SIG-M5 treated with dmso at 0.1 percent for 504 hours (cell line): ENCODE measurements around the gene LCN1.
"Not testable (repeated sequence)": the region's sequence is repeated elsewhere in the genome, so short reads cannot be mapped to it uniquely, and the experiment has no call there.

Experiments used
- DNase-seq: peaks from one replicate; lab custom pipeline; 2025; ENCODE audit not compliant: unreplicated experiment; lab: John Stamatoyannopoulos, UW

LCN1 gene

GRCh38 chr9:135522137-135522877 is 1.1 kb downstream of the LCN1 start:
- DNase-seq: no peak

- DNase-seq: no peak
Measured at GRCh38 chr9:135522931-135523330, 1.7 kb downstream of the LCN1 start.

GRCh38 chr9:135523521-135524129 is 2.4 kb downstream of the LCN1 start:
- DNase-seq: no peak

GRCh38 chr9:135524130-135524861 is 3.1 kb downstream of the LCN1 start:
- no peak for DNase-seq

GRCh38 chr9:135525241-135526088 is 4.2 kb downstream of the LCN1 start:
- no peak for DNase-seq

- DNase-seq: no peak
Measured at GRCh38 chr9:135526089-135526729, 5.0 kb downstream of the LCN1 start.

- no peak for DNase-seq
Measured at GRCh38 chr9:135526730-135527571, 5.7 kb downstream of the LCN1 start.

GRCh38 chr9:135528842-135529435 is 7.7 kb downstream of the LCN1 start:
- DNase-seq: not testable (repeated sequence)

GRCh38 chr9:135530146-135530545 is 8.9 kb downstream of the LCN1 start:
- no peak for DNase-seq

- DNase-seq: no peak
Measured at GRCh38 chr9:135531096-135531495, 9.9 kb downstream of the LCN1 start.

GRCh38 chr9:135533113-135533512 is 11.9 kb downstream of the LCN1 start:
- no peak for DNase-seq

- DNase-seq: no peak
Measured at GRCh38 chr9:135533674-135534073, 12.4 kb downstream of the LCN1 start.

GRCh38 chr9:135534192-135534711 is 13.0 kb downstream of the LCN1 start:
- DNase-seq: not testable (repeated sequence)

GRCh38 chr9:135534826-135535225 is 13.6 kb downstream of the LCN1 start:
- DNase-seq: not testable (repeated sequence)

- not testable (repeated sequence) for DNase-seq
Measured at GRCh38 chr9:135535631-135536030, 14.4 kb downstream of the LCN1 start.

- DNase-seq: no peak
Measured at GRCh38 chr9:135536216-135536615, 15.0 kb downstream of the LCN1 start.

GRCh38 chr9:135543262-135543894 is 22.1 kb downstream of the LCN1 start:
- not testable (repeated sequence) for DNase-seq

- DNase-seq: no peak
Measured at GRCh38 chr9:135544981-135545635, 23.9 kb downstream of the LCN1 start.
